ENCODE data around the gene DNAJB14. TPM values are rescaled to one million over a fixed set of nuclear protein-coding genes. Genes with fewer than 3 reads are reported as not detected.

Gene DNAJB14
- total and polyA plus RNA-seq, 4 donors = 15.3 to 90.8 (median 33.3) TPM

DNA sequence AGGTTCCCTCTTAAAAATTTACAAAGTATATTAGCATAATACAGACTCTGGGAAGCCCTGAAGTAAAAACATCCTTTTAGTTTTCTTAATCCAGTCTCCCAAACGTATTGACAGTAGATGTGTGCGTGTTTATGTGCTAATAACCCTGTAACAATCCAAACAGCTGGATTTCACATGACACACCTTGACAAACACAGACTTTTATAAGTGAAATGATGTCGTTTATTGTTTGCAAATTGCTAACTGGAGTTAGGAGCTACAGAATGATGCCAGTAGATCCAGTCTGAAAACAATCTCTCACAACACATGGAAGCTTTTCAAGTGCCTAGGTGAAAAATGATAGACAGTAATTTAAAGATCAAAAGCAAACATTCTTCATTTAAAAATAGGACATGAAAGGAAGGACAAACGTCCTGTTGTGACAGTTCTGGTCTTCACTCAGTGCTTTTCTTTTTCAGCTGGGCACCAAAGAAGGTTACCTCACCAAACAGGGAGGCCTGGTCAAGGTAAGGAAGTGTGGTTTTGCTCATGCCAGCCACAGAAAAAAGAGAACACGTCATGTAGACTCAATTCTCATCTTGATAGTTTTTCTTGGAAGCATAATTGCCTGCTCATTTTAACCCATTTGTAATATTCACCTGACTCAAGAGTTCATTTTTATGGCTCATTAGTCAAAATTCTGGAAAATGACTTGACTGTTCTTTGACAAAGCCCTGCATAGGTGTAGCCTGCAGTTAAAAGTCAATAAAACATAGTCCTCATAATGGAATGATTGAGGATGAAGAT is 85.1 kb downstream of the DNAJB14 start:
- ATAC-seq (ENCODE audit: insufficient read depth, low FRiP score) = no peak
- H3K27me3 ChIP-seq (ENCODE audit: control insufficient read depth in 3 of 3, insufficient read depth in 3 of 3, low read length in 2 of 3) = no peaks in the 10 kb centered on the region
- H3K27ac ChIP-seq (ENCODE audit: low read depth in 1 of 2, low read length in 1 of 2) = no peak overlapping the region
- H3K9ac ChIP-seq (ENCODE audit: insufficient read depth in 1 of 2, low read length in 2 of 2) = no peak overlapping the region
- WGBS, 2 donors = 44% methylated on average over 5 of the region's 5 CpGs
- H3K4me3 ChIP-seq = no peak overlapping the region
- TF ChIP-seq, protein P1, sequence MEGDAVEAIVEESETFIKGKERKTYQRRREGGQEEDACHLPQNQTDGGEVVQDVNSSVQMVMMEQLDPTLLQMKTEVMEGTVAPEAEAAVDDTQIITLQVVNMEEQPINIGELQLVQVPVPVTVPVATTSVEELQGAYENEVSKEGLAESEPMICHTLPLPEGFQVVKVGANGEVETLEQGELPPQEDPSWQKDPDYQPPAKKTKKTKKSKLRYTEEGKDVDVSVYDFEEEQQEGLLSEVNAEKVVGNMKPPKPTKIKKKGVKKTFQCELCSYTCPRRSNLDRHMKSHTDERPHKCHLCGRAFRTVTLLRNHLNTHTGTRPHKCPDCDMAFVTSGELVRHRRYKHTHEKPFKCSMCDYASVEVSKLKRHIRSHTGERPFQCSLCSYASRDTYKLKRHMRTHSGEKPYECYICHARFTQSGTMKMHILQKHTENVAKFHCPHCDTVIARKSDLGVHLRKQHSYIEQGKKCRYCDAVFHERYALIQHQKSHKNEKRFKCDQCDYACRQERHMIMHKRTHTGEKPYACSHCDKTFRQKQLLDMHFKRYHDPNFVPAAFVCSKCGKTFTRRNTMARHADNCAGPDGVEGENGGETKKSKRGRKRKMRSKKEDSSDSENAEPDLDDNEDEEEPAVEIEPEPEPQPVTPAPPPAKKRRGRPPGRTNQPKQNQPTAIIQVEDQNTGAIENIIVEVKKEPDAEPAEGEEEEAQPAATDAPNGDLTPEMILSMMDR (IDR thresholded peaks at IDR 0.05; ENCODE audit: control extremely low read depth, extremely low read depth) = no peak
- no peaks in the 10 kb centered on the region for H3K36me3 ChIP-seq (ENCODE audit: control insufficient read depth in 4 of 4, insufficient read depth in 4 of 4, low read length in 4 of 4)
- peaks cover 0 to 43% (median 4%) of the 10 kb centered on the region in 5 donors for H3K4me1 ChIP-seq (ENCODE audit: control insufficient read depth in 5 of 5, insufficient read depth in 5 of 5, low read length in 5 of 5)
- no peaks in the 10 kb centered on the region for H3K9me3 ChIP-seq (ENCODE audit: control insufficient read depth in 4 of 4, insufficient read depth in 3 of 4, low read length in 3 of 4)
- no peak for DNase-seq

DNA sequence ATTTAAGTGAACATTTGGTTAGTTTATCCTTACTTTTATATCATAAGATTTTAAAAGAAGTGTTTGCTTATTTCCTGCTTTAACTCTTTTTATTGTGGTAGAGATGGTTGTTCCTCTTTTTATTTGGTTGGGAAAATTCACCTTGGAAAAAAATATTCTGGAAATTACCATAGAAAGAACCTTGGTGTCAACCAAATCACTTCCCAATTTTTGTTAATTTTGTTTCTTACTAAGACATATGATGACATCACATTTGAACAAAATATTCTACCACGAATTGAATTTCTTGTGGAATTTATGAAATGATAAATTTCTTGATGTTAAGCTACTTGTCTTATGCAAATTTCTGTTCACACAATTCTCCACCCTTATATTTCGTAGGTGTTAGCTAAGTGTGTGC is 85.9 kb downstream of the DNAJB14 start:
- peaks cover 0 to 45% (median 4%) of the 10 kb centered on the region in 5 donors for H3K4me1 ChIP-seq (ENCODE audit: control insufficient read depth in 5 of 5, insufficient read depth in 5 of 5, low read length in 5 of 5)
- WGBS, 2 donors = 71 to 77% methylated on average over 2 of the region's 2 CpGs
- H3K9ac ChIP-seq (ENCODE audit: insufficient read depth in 1 of 2, low read length in 2 of 2) = no peak overlapping the region
- TF ChIP-seq, protein P1 (IDR thresholded peaks at IDR 0.05; ENCODE audit: control extremely low read depth, extremely low read depth) = no peak
- H3K36me3 ChIP-seq (ENCODE audit: control insufficient read depth in 4 of 4, insufficient read depth in 4 of 4, low read length in 4 of 4) = no peaks in the 10 kb centered on the region
- no peaks in the 10 kb centered on the region for H3K9me3 ChIP-seq (ENCODE audit: control insufficient read depth in 4 of 4, insufficient read depth in 3 of 4, low read length in 3 of 4)
- ATAC-seq (ENCODE audit: insufficient read depth, low FRiP score) = no peak
- H3K27me3 ChIP-seq (ENCODE audit: control insufficient read depth in 3 of 3, insufficient read depth in 3 of 3, low read length in 2 of 3) = no peaks in the 10 kb centered on the region
- DNase-seq = no peak
- no peak overlapping the region for H3K27ac ChIP-seq (ENCODE audit: low read depth in 1 of 2, low read length in 1 of 2)
- H3K4me3 ChIP-seq = no peak overlapping the region

DNA sequence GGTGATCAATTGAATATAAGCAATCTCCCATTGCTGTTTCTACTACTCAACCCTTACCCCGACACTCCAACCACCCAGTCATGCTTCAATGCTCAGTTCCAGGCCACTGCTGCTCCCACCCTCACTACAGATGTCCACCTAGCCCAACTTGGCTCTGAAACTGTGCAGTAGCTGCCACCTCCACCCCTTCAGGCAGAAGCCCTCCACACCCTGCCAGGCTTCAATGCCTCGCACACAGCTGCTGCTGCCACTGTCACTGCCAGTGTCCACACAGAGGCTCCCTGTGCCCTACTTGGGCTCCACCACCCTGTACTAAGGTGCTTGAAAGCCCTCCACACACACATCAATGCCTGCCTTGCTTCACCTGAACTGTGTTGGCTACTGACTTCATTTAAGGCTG is 86.8 kb downstream of the DNAJB14 start:
- WGBS, 2 donors = 93 to 96% methylated on average over 2 of the region's 2 CpGs

More for the DNA sequence above, 86.8 kb downstream of the DNAJB14 start:
- H3K4me1 ChIP-seq (ENCODE audit: control insufficient read depth in 5 of 5, insufficient read depth in 5 of 5, low read length in 5 of 5) = peaks cover 0 to 36% (median 4%) of the 10 kb centered on the region in 5 donors
- ATAC-seq (ENCODE audit: insufficient read depth, low FRiP score) (no peak), DNase-seq (no peak)
- no peak overlapping the region for H3K27ac ChIP-seq (ENCODE audit: low read depth in 1 of 2, low read length in 1 of 2)
- H3K36me3 ChIP-seq (ENCODE audit: control insufficient read depth in 4 of 4, insufficient read depth in 4 of 4, low read length in 4 of 4) = no peaks in the 10 kb centered on the region
- TF ChIP-seq, protein P1 (IDR thresholded peaks at IDR 0.05; ENCODE audit: control extremely low read depth, extremely low read depth) = no peak
- no peak overlapping the region for H3K4me3 ChIP-seq
- H3K9ac ChIP-seq (ENCODE audit: insufficient read depth in 1 of 2, low read length in 2 of 2) = no peak overlapping the region
- no peaks in the 10 kb centered on the region for H3K9me3 ChIP-seq (ENCODE audit: control insufficient read depth in 4 of 4, insufficient read depth in 3 of 4, low read length in 3 of 4)
- H3K27me3 ChIP-seq (ENCODE audit: control insufficient read depth in 3 of 3, insufficient read depth in 3 of 3, low read length in 2 of 3) = no peaks in the 10 kb centered on the region

Measured in lung (tissue), 12 donors.